HG03064 (cell line): Measurements from ENCODE around the gene PIP4P1.

ENCODE experiments used
- ATAC-seq: cut with Tn5 transposase; IDR thresholded peaks from one replicate; pipeline ENCODE4 v1.9.1; 2021; ENCODE audit warnings: low read depth; ENCODE audit not compliant: unreplicated experiment

The PIP4P1 gene

GRCh38 chr14:20412876-20413743 lies 48.1 kb downstream of the PIP4P1 start, which contains the start of gene TEP1:
TSS of gene TEP1 (minus strand) at chr14:20413501. CDS start at chr14:20408439, 5,062 bp downstream.
- ATAC-seq: peak; percentile 73

- ATAC-seq: peak; percentile 61
Measured at GRCh38 chr14:20412411-20412810, 48.8 kb downstream of the PIP4P1 start.

GRCh38 chr14:20409226-20409625 lies 52.0 kb downstream of the PIP4P1 start:
- no peak for ATAC-seq
